Measurements from ENCODE around the gene EPN1.

Gene EPN1

GRCh38 chr19:55667958-55668357 is 7.1 kb upstream of the EPN1 start:
- DNase-seq (ENCODE audit: low spot score), result no peak
- no peak for TF ChIP-seq CTCF (IDR thresholded peaks at IDR 0.05; ENCODE audit: extremely low read depth, insufficient read depth, missing control alignments)
- in situ Hi-C loops (cut with MboI; ENCODE audit: low pct_unique_long_range_greater_than_20kb, low sequenced_read_pairs, unreplicated experiment), result no loop called here

- in situ Hi-C loops (cut with MboI; ENCODE audit: low pct_unique_long_range_greater_than_20kb, low sequenced_read_pairs, unreplicated experiment), result no loop called here
- no peak for TF ChIP-seq CTCF (IDR thresholded peaks at IDR 0.05; ENCODE audit: extremely low read depth, insufficient read depth, missing control alignments)
- DNase-seq (ENCODE audit: low spot score), result no peak
Measured at GRCh38 chr19:55668603-55669348, 6.2 kb upstream of the EPN1 start.

GRCh38 chr19:55669418-55670279 is 5.4 kb upstream of the EPN1 start:
- TF ChIP-seq CTCF (IDR thresholded peaks at IDR 0.05; ENCODE audit: extremely low read depth, insufficient read depth, missing control alignments), result no peak
- DNase-seq (ENCODE audit: low spot score), result no peak
- in situ Hi-C loops (cut with MboI; ENCODE audit: low pct_unique_long_range_greater_than_20kb, low sequenced_read_pairs, unreplicated experiment), result no loop called here

GRCh38 chr19:55670280-55671053 is 4.6 kb upstream of the EPN1 start:
- DNase-seq (ENCODE audit: low spot score), result no peak
- TF ChIP-seq CTCF (IDR thresholded peaks at IDR 0.05; ENCODE audit: extremely low read depth, insufficient read depth, missing control alignments), result no peak
- in situ Hi-C loops (cut with MboI; ENCODE audit: low pct_unique_long_range_greater_than_20kb, low sequenced_read_pairs, unreplicated experiment), result no loop called here

- in situ Hi-C loops (cut with MboI; ENCODE audit: low pct_unique_long_range_greater_than_20kb, low sequenced_read_pairs, unreplicated experiment), result no loop called here
- TF ChIP-seq CTCF (IDR thresholded peaks at IDR 0.05; ENCODE audit: extremely low read depth, insufficient read depth, missing control alignments), result no peak
- no peak for DNase-seq (ENCODE audit: low spot score)
Measured at GRCh38 chr19:55671054-55671378, 4.0 kb upstream of the EPN1 start.

GRCh38 chr19:55672418-55672817 is 2.6 kb upstream of the EPN1 start:
- TF ChIP-seq CTCF (IDR thresholded peaks at IDR 0.05; ENCODE audit: extremely low read depth, insufficient read depth, missing control alignments), result no peak
- in situ Hi-C loops (cut with MboI; ENCODE audit: low pct_unique_long_range_greater_than_20kb, low sequenced_read_pairs, unreplicated experiment), result no loop called here
- DNase-seq (ENCODE audit: low spot score), result no peak

Measured in GM13977 (cell line).